ENCODE results near the gene AR. TPM values are rescaled to one million over a fixed set of nuclear protein-coding genes. Genes with fewer than 3 reads are reported as not detected.

The AR gene
- total RNA-seq, 1 donor from 2014 or later, result 10.4 TPM

GRCh38 chrX:67601771-67602170, 58.0 kb downstream of the AR start:
- peaks cover 16% of the 10 kb centered on the region for H3K9me3 Mint-ChIP-seq (ENCODE audit: unreplicated experiment)
- DNase-seq (ENCODE audit: extremely low spot score, unreplicated experiment), result no peak
- no peak for TF ChIP-seq CTCF (IDR thresholded peaks at IDR 0.05)

GRCh38 chrX:67604979-67605703, 61.3 kb downstream of the AR start:
- H3K4me1 Mint-ChIP-seq (ENCODE audit: unreplicated experiment), result peaks cover 40% of the 10 kb centered on the region
- no peak for DNase-seq (ENCODE audit: extremely low spot score, unreplicated experiment)
- TF ChIP-seq CTCF (IDR thresholded peaks at IDR 0.05), result peak; percentile 44
- H3K4me3 Mint-ChIP-seq (ENCODE audit: unreplicated experiment), result no peak overlapping the region
- peak overlapping the region; percentile 79 for H3K27ac Mint-ChIP-seq (ENCODE audit: unreplicated experiment)
- H3K36me3 Mint-ChIP-seq (ENCODE audit: unreplicated experiment), result no peaks in the 10 kb centered on the region
- H3K27me3 Mint-ChIP-seq (ENCODE audit: unreplicated experiment), result no peaks in the 10 kb centered on the region
- peaks cover 8% of the 10 kb centered on the region for H3K9me3 Mint-ChIP-seq (ENCODE audit: unreplicated experiment)

More at GRCh38 chrX:67601771-67602170, 58.0 kb downstream of the AR start:
- Mint-ChIP-seq H3K27ac (ENCODE audit: unreplicated experiment) (no peak overlapping the region), H3K27me3 (ENCODE audit: unreplicated experiment) (no peaks in the 10 kb centered on the region), H3K36me3 (ENCODE audit: unreplicated experiment) (no peaks in the 10 kb centered on the region), H3K4me1 (ENCODE audit: unreplicated experiment) (peaks cover 36% of the 10 kb centered on the region), H3K4me3 (ENCODE audit: unreplicated experiment) (no peak overlapping the region)

- no peak for TF ChIP-seq CTCF (IDR thresholded peaks at IDR 0.05)
- DNase-seq (ENCODE audit: extremely low spot score, unreplicated experiment), result no peak
- no peaks in the 10 kb centered on the region for H3K27me3 Mint-ChIP-seq (ENCODE audit: unreplicated experiment)
- no peak overlapping the region for H3K4me3 Mint-ChIP-seq (ENCODE audit: unreplicated experiment)
- peaks cover 41% of the 10 kb centered on the region for H3K4me1 Mint-ChIP-seq (ENCODE audit: unreplicated experiment)
- H3K36me3 Mint-ChIP-seq (ENCODE audit: unreplicated experiment), result no peaks in the 10 kb centered on the region
- no peak overlapping the region for H3K27ac Mint-ChIP-seq (ENCODE audit: unreplicated experiment)
- H3K9me3 Mint-ChIP-seq (ENCODE audit: unreplicated experiment), result peaks cover 12% of the 10 kb centered on the region
These were observed 63.6 kb downstream of the AR start for GRCh38 chrX:67607466-67607865.

GRCh38 chrX:67610282-67610681, 66.5 kb downstream of the AR start:
- TF ChIP-seq CTCF (IDR thresholded peaks at IDR 0.05), result no peak
- Mint-ChIP-seq H3K9me3 (ENCODE audit: unreplicated experiment) (peaks cover 17% of the 10 kb centered on the region), H3K36me3 (ENCODE audit: unreplicated experiment) (peaks cover 3% of the 10 kb centered on the region), H3K27me3 (ENCODE audit: unreplicated experiment) (no peaks in the 10 kb centered on the region), H3K4me1 (ENCODE audit: unreplicated experiment) (peaks cover 44% of the 10 kb centered on the region), H3K27ac (ENCODE audit: unreplicated experiment) (no peak overlapping the region), H3K4me3 (ENCODE audit: unreplicated experiment) (no peak overlapping the region)
- no peak for DNase-seq (ENCODE audit: extremely low spot score, unreplicated experiment)

- H3K27me3 Mint-ChIP-seq (ENCODE audit: unreplicated experiment), result no peaks in the 10 kb centered on the region
- H3K4me3 Mint-ChIP-seq (ENCODE audit: unreplicated experiment), result no peak overlapping the region
- peaks cover 15% of the 10 kb centered on the region for H3K9me3 Mint-ChIP-seq (ENCODE audit: unreplicated experiment)
- H3K27ac Mint-ChIP-seq (ENCODE audit: unreplicated experiment), result peak overlapping the region; percentile 84
- no peak for DNase-seq (ENCODE audit: extremely low spot score, unreplicated experiment)
- TF ChIP-seq CTCF (IDR thresholded peaks at IDR 0.05), result no peak
- H3K4me1 Mint-ChIP-seq (ENCODE audit: unreplicated experiment), result peaks cover 38% of the 10 kb centered on the region
- H3K36me3 Mint-ChIP-seq (ENCODE audit: unreplicated experiment), result peaks cover 3% of the 10 kb centered on the region
These were observed 68.4 kb downstream of the AR start for GRCh38 chrX:67612231-67612630.

Data from osteocyte (in vitro differentiated cells).